HepG2 (cell line): Measurements from ENCODE around the gene KIF3C. TPM values are rescaled to one million over a fixed set of nuclear protein-coding genes. Genes with fewer than 3 reads are reported as not detected.
A peak's percentile ranks its signal among the peaks of the same experiment; 100 is the strongest.

Experiments
- ATF7 ChIP-seq, 2 experiments: fragments of 450-650 bp in 1 of 2; sonication (generic) in 1 of 2; formaldehyde crosslinking in 1 of 2; IDR thresholded peaks; 2 replicates each; pipeline versions ENCODE4 v1.4.0 to v1.6.1; 2016 to 2020; ENCODE audit warnings: antibody characterized with exemption in 1 of 2, mild to moderate bottlenecking in 1 of 2, missing genetic modification reagents in 1 of 2
- CC2D1A ChIP-seq: sonication (generic); formaldehyde crosslinking; IDR thresholded peaks from 2 replicates; pipeline ENCODE4 v1.8.1; 2023; ENCODE audit warnings: mild to moderate bottlenecking, missing genetic modification reagents
- CEBPB ChIP-seq: IDR thresholded peaks from 2 replicates; pipeline ENCODE4 v1.6.1; 2011; ENCODE audit warnings: low read depth, low read length, improper control_type of control experiment, borderline replicate concordance
- HCFC1 ChIP-seq: fragments of 150-350 bp; IDR thresholded peaks from 2 replicates; pipeline ENCODE4 v1.6.1; 2014; ENCODE audit warnings: low read depth, low read length
- JDP2 ChIP-seq: sonication (generic); formaldehyde crosslinking; IDR thresholded peaks from 2 replicates; pipeline ENCODE4 v1.8.1; 2022; ENCODE audit warnings: missing genetic modification reagents, borderline replicate concordance
- KDM3A ChIP-seq: IDR thresholded peaks from 2 replicates; pipeline ENCODE4 v1.6.1; 2018; ENCODE audit warnings: low read depth, missing compliant biosample characterization
- KDM5A ChIP-seq: fragments of 200-600 bp; sonication (generic); IDR thresholded peaks from 2 replicates; pipeline ENCODE4 v1.7.0; 2018; ENCODE audit warnings: antibody characterized with exemption, mild to moderate bottlenecking, low read length, borderline replicate concordance
- MAZ ChIP-seq, 2 experiments: sonication (generic) in 1 of 2; formaldehyde crosslinking in 1 of 2; IDR thresholded peaks; 2 replicates each; pipeline versions ENCODE4 v1.5.0 to v1.6.1; 2012 to 2020; ENCODE audit warnings: low read depth in 2 of 2, mild to moderate bottlenecking in 2 of 2, borderline replicate concordance in 1 of 2, improper control_type of control experiment in 1 of 2, low read length in 1 of 2, missing genetic modification reagents in 1 of 2, moderate library complexity in 1 of 2
- MBD4 ChIP-seq: IDR thresholded peaks from 2 replicates; pipeline ENCODE4 v1.6.1; 2012; ENCODE audit warnings: low read length, inconsistent platforms, borderline replicate concordance
- NRL ChIP-seq: sonication (generic); formaldehyde crosslinking; IDR thresholded peaks from 2 replicates; pipeline ENCODE4 v1.5.0; 2020; ENCODE audit warnings: missing genetic modification reagents, mild to moderate bottlenecking, moderate library complexity, borderline replicate concordance
- SMYD3 ChIP-seq: sonication (generic); formaldehyde crosslinking; IDR thresholded peaks from 2 replicates; pipeline ENCODE4 v1.8.1; 2023; ENCODE audit warnings: mild to moderate bottlenecking, missing genetic modification reagents
- SP140L ChIP-seq: sonication (generic); formaldehyde crosslinking; IDR thresholded peaks from 2 replicates; pipeline ENCODE4 v1.4.0; 2020; ENCODE audit warnings: missing genetic modification reagents, borderline replicate concordance
- TBX3 ChIP-seq: fragments of 450-650 bp; IDR thresholded peaks from 2 replicates; pipeline ENCODE4 v1.6.1; 2017; ENCODE audit warnings: antibody characterized with exemption, mild to moderate bottlenecking, inconsistent platforms, borderline replicate concordance
- U2AF1 ChIP-seq: fragments of 200-400 bp; formaldehyde crosslinking; optimal IDR thresholded peaks from 2 replicates; pipeline ENCODE3; 2017; ENCODE audit warnings: mild to moderate bottlenecking, low read depth, low read length
- ZFP62 ChIP-seq: sonication (generic); formaldehyde crosslinking; IDR thresholded peaks from 2 replicates; pipeline ENCODE4 v1.4.0; 2020; ENCODE audit warnings: missing genetic modification reagents
- ZIK1 ChIP-seq: sonication (generic); formaldehyde crosslinking; IDR thresholded peaks from 2 replicates; pipeline ENCODE4 v1.5.0; 2020; ENCODE audit warnings: mild to moderate bottlenecking, low read depth, missing genetic modification reagents, borderline replicate concordance
- ZMYM3 ChIP-seq: sonication (generic); formaldehyde crosslinking; IDR thresholded peaks from 2 replicates; pipeline ENCODE4 v1.5.1; 2020; ENCODE audit warnings: mild to moderate bottlenecking, missing genetic modification reagents
- ZNF816 ChIP-seq: sonication (generic); formaldehyde crosslinking; IDR thresholded peaks from 2 replicates; pipeline ENCODE4 v1.8.0; 2022; ENCODE audit warnings: missing genetic modification reagents, mild to moderate bottlenecking, borderline replicate concordance
- polyA plus RNA-seq, 8 experiments: library from polyadenylated mRNA; depleted of rRNA in 3 of 8; stranded (reverse) in 7 of 8; unstranded in 1 of 8; fragments of >200 nt; fragmentation: Illumina TruSeq in 4 of 8; extraction: Trizol in 4 of 8; gene quantifications; 2 replicates each; pipeline versions ENCODE4 v1.2.1 to v1.2.3, GENCODE V29; 2011 to 2016; ENCODE audit warnings: low read depth in 4 of 8, missing spikeins in 1 of 8, mixed read lengths in 1 of 8; ENCODE audit not compliant: insufficient read depth in 1 of 8
- total RNA-seq, 5 experiments: library from RNA; depleted of rRNA; stranded (reverse); fragments of >200 nt; fragmentation: Illumina TruSeq; extraction: Trizol; gene quantifications; 2 replicates each; pipeline ENCODE4 v1.2.3, GENCODE V29; 2016; ENCODE audit warnings: low read depth in 1 of 5
- TF ChIP-seq, protein P1 (sequence below): sonication (generic); formaldehyde crosslinking; IDR thresholded peaks from 2 replicates; pipeline ENCODE4 v1.9.0; 2021; ENCODE audit warnings: missing genetic modification reagents, mild to moderate bottlenecking, borderline replicate concordance
- TF ChIP-seq, protein P2 (sequence below): fragments of 450-650 bp; IDR thresholded peaks from 2 replicates; pipeline ENCODE4 v1.6.1; 2016
- TF ChIP-seq, protein P3 (sequence below): sonication (generic); formaldehyde crosslinking; IDR thresholded peaks from 2 replicates; pipeline ENCODE4 v1.9.0; 2021; ENCODE audit warnings: missing genetic modification reagents, borderline replicate concordance
- TF ChIP-seq, protein P4 (sequence below): sonication (generic); formaldehyde crosslinking; IDR thresholded peaks from 2 replicates; pipeline ENCODE4 v1.4.0; 2020; ENCODE audit warnings: missing genetic modification reagents

The KIF3C gene
- total and polyA plus RNA-seq, 2 of the 13 experiments (the other 11 are each of a cell fraction or from before 2014, with no cell fraction given): 3.6 to 4.9 TPM

DNA sequence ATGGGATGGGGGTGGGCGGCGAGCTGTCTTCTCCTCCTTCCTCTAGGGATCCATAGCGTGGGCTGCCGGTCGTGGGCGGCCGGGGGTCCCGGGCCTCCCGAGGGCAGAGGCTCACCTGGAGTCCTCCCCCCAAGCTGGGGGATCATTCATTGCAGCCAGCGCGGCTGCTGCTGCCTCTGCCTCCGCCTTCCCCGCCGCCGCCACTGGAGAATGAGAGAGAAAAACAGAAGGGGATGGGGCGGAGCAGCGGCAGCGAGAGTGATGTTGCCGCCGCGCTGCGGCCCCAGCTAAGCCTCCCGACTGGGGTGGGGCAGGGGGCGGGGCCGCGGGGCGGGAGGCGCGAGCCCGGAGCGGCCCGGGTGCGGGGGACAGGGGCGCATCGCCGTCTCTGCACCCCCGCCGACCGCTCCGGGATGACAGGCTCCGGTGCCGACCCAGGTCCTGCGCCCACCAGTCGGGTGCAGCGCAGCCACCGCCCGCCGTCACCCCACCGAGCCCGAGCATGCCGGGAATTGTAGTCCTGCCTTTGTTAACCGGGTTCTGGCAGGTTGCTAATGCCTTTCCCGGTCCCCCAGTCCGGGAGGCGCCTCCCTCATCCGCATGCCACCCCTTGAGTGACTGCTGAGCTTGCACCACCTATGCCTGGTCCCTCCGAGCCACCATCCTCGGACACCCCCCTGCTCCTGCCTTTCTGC, at the start of gene KIF3C (continued):
- TF ChIP-seq ZFP62 (CRISPR knock-in tag) (no peak), SMYD3 (CRISPR knock-in tag) (no peak), MAZ (IDR thresholded peaks at IDR 0.05; ENCODE audit: borderline replicate concordance, low read depth, low read length) (peak; percentile 60; the same call in 1 of the 2 replicates), MAZ (CRISPR knock-in tag; IDR thresholded peaks at IDR 0.05; ENCODE audit: low read depth) (peak; percentile 42; the same call in 1 of the 2 replicates), ZNF816 (CRISPR knock-in tag) (no peak), TBX3 (no peak), NRL (CRISPR knock-in tag) (0 out of 2 replicates have a peak, but pooled peaks have one; percentile 12), ZMYM3 (CRISPR knock-in tag) (no peak), SP140L (no peak), CEBPB (no peak), ZIK1 (no peak), HCFC1 (peak; percentile 81), U2AF1 (no peak), JDP2 (no peak), KDM3A (CRISPR knock-in tag) (no peak), ATF7 (IDR thresholded peaks at IDR 0.05) (no peak), ATF7 (CRISPR knock-in tag; IDR thresholded peaks at IDR 0.05) (no peak; the same call in 1 of the 2 replicates), MBD4 (no peak), CC2D1A (no peak), KDM5A (no peak)
- TF ChIP-seq, protein P1, sequence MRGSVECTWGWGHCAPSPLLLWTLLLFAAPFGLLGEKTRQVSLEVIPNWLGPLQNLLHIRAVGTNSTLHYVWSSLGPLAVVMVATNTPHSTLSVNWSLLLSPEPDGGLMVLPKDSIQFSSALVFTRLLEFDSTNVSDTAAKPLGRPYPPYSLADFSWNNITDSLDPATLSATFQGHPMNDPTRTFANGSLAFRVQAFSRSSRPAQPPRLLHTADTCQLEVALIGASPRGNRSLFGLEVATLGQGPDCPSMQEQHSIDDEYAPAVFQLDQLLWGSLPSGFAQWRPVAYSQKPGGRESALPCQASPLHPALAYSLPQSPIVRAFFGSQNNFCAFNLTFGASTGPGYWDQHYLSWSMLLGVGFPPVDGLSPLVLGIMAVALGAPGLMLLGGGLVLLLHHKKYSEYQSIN (CRISPR knock-in tag): no peak
- TF ChIP-seq, protein P2, sequence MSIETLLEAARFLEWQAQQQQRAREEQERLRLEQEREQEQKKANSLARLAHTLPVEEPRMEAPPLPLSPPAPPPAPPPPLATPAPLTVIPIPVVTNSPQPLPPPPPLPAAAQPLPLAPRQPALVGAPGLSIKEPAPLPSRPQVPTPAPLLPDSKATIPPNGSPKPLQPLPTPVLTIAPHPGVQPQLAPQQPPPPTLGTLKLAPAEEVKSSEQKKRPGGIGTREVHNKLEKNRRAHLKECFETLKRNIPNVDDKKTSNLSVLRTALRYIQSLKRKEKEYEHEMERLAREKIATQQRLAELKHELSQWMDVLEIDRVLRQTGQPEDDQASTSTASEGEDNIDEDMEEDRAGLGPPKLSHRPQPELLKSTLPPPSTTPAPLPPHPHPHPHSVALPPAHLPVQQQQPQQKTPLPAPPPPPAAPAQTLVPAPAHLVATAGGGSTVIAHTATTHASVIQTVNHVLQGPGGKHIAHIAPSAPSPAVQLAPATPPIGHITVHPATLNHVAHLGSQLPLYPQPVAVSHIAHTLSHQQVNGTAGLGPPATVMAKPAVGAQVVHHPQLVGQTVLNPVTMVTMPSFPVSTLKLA: no peak
- TF ChIP-seq, protein P3, sequence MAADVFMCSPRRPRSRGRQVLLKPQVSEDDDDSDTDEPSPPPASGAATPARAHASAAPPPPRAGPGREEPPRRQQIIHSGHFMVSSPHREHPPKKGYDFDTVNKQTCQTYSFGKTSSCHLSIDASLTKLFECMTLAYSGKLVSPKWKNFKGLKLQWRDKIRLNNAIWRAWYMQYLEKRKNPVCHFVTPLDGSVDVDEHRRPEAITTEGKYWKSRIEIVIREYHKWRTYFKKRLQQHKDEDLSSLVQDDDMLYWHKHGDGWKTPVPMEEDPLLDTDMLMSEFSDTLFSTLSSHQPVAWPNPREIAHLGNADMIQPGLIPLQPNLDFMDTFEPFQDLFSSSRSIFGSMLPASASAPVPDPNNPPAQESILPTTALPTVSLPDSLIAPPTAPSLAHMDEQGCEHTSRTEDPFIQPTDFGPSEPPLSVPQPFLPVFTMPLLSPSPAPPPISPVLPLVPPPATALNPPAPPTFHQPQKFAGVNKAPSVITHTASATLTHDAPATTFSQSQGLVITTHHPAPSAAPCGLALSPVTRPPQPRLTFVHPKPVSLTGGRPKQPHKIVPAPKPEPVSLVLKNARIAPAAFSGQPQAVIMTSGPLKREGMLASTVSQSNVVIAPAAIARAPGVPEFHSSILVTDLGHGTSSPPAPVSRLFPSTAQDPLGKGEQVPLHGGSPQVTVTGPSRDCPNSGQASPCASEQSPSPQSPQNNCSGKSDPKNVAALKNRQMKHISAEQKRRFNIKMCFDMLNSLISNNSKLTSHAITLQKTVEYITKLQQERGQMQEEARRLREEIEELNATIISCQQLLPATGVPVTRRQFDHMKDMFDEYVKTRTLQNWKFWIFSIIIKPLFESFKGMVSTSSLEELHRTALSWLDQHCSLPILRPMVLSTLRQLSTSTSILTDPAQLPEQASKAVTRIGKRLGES (CRISPR knock-in tag): no peak
- TF ChIP-seq, protein P4, sequence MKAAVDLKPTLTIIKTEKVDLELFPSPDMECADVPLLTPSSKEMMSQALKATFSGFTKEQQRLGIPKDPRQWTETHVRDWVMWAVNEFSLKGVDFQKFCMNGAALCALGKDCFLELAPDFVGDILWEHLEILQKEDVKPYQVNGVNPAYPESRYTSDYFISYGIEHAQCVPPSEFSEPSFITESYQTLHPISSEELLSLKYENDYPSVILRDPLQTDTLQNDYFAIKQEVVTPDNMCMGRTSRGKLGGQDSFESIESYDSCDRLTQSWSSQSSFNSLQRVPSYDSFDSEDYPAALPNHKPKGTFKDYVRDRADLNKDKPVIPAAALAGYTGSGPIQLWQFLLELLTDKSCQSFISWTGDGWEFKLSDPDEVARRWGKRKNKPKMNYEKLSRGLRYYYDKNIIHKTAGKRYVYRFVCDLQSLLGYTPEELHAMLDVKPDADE (CRISPR knock-in tag): no peak
